Motor neuron (in vitro differentiated cells): Measurements from ENCODE around the gene SYNJ2. TPM values are rescaled to one million over a fixed set of nuclear protein-coding genes. Genes with fewer than 3 reads are reported as not detected.
"Not testable (repeated sequence)": the region's sequence is repeated elsewhere in the genome, so short reads cannot be mapped to it uniquely, and the experiment has no call there.

Source experiments
- ATAC-seq, 8 experiments: fragments of 200-7000 bp; cut with Tn5 transposase; replicated peaks in 6 of 8; 2 replicates each; pipeline ENCODE4 v1.8.0; 2021; ENCODE audit warnings: mild to moderate bottlenecking in 8 of 8, moderate library complexity in 8 of 8
- H3K27ac ChIP-seq, 2 donors: fragments of 250-450 bp; sonication (Bioruptor Pico); 2 replicates each; pipeline ENCODE4 v1.9.0; 2021; ENCODE audit warnings: antibody characterized with exemption in 2 of 2, mild to moderate bottlenecking in 2 of 2, moderate library complexity in 1 of 2
- H3K4me1 ChIP-seq, 2 donors: fragments of 250-450 bp; sonication (Bioruptor Pico); replicated peaks in 1 of 2; 2 replicates each; pipeline ENCODE4 v1.6.1; 2021; ENCODE audit warnings: antibody characterized with exemption in 2 of 2, mild to moderate bottlenecking in 2 of 2, moderate library complexity in 1 of 2
- H3K4me3 ChIP-seq, 5 donors: fragments of 250-450 bp; sonication (Bioruptor Pico); 2 replicates each; pipeline ENCODE4 v1.9.0; 2021; ENCODE audit warnings: antibody characterized with exemption in 5 of 5, mild to moderate bottlenecking in 5 of 5, moderate library complexity in 4 of 5
- WGBS, 10 experiments: fragments of 450-650 bp; shearing (Covaris generic); methylation state at CpG; one replicate each; pipeline ENCODE4 v1.0.0; 2022; 5-methylcytosine and 5-hydroxymethylcytosine counted together
- in situ Hi-C, 9 experiments: fragments of 400-800 bp; cut with MboI; loops; one replicate each; pipeline ENCODE4 v1.15.0; 2021; ENCODE audit warnings: low sequenced_read_pairs in 9 of 9, low pct_unique_long_range_greater_than_20kb in 2 of 9; ENCODE audit not compliant: unreplicated experiment in 9 of 9
- total RNA-seq, 8 experiments: library from RNA; unstranded; fragments of 300-600 nt; gene quantifications; 2 replicates each; pipeline versions ENCODE4 v1.2.3 to v1.2.4, GENCODE V29; 2022

Gene SYNJ2
- total RNA-seq, 8 experiments from 2014 or later = 0.60 to 35.5 (median 2.2) TPM

DNA sequence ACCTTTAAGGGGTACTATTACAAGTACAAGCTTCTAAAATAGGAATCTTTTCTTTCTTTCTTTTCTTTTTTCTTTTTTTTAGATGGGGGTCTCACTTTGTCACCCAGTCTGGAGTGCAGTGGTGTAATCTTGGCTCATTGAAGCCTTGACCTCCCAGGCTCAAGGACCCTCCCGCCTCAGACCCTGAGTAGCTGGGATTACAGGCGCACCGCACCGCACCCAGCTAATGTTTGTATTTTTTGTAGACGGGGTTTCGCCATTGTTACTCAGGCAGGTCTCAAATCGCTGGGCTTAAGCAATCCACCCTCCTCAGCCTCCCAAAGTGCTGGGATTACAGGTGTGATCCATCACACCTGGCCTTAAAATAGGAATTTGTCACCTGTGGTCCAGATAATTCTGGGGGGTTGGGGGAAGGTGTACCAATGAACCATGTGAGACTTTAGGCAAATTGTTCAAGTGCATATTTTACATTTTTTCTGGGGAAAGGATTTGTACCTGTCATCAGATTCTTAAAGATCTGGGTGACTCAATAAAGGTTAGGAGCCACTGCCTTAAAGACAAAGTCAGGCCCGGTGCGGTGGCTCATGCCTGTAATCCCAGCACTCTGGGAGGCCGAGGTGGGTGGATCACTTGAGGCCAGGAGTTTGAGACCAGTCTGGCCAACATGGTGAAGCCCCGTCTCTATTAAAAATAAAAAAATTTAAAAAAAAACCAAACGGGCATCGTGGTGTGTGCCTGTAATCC, 19.7 kb upstream of the SYNJ2 start:
- H3K4me1 ChIP-seq = no peaks in the 10 kb centered on the region
- peak in 1 of 8 experiments; percentile 45 for ATAC-seq
- 67 to 98% (median 90%) methylated on average over 2 to 11 of the region's 13 CpGs; no CpG with 5 or more reads in 1 of the 10 experiments for WGBS, 10 experiments
- H3K27ac ChIP-seq = no peak overlapping the region
- in situ Hi-C loops = no loop called here
- no peak overlapping the region for H3K4me3 ChIP-seq

DNA sequence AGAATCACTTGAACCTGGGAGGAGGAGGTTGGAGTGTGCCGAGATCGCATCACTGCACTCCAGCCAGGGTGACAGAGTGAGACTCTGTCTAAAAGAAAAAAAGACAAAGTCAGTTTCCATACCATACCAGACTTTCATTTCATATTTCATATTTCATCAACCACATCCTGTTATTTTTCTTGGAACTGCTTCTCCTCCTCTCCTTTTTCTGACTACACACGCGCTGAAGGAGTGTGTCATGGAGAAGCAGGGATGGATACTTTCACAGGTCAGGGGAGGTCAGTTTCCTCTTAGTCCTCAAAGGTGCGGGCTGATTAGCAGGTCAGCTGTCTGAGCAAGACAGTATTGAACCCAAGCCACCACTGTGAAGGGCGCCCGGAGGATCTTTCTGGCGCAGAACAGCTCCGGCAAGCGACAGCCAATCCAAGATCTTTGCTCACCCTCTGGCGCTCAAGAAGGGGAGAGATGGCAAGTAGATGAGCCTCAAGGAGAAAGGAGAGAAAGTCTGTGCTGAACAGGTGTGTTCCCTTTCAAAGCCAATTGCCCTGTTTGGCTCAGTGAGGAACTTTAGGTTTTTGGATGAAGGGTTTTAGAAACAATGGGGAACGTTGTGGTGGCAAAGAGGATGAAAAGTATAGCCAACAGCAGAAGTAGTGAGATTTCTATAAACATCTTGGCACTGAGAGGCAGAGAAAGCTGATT, 18.9 kb upstream of the SYNJ2 start:
- H3K27ac ChIP-seq = no peak overlapping the region
- no peak overlapping the region for H3K4me3 ChIP-seq
- in situ Hi-C loops = no loop called here
- no peak for ATAC-seq
- WGBS, 10 experiments = 38 to 100% (median 94%) methylated on average over 1 to 12 of the region's 12 CpGs; no CpG with 5 or more reads in 1 of the 10 experiments
- no peaks in the 10 kb centered on the region for H3K4me1 ChIP-seq

DNA sequence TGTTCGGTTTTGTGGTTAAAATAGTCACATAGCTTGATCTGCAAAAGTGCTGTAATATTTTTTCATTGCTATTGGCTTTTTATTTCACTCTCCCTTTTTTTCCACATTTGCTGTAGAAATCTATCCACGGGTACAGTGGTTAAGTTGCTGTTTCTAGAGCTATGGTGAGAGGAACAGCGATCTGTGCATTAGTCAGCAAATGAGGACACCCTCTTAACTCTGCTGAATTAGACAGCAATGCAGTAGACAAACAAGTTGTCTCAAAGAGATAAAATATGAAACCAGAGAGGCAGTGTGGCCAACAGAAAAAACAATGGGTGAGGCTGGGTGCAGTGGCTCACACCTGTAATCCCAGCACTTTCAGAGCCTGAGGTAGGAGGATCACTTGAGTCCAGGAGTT, 17.6 kb upstream of the SYNJ2 start:
- H3K4me1 ChIP-seq = no peaks in the 10 kb centered on the region
- ATAC-seq = no peak
- no peak overlapping the region for H3K4me3 ChIP-seq
- H3K27ac ChIP-seq = no peak overlapping the region
- WGBS, 10 experiments = 36 to 92% (median 77%) methylated on average over 1 to 3 of the region's 3 CpGs
- in situ Hi-C loops = no loop called here

DNA sequence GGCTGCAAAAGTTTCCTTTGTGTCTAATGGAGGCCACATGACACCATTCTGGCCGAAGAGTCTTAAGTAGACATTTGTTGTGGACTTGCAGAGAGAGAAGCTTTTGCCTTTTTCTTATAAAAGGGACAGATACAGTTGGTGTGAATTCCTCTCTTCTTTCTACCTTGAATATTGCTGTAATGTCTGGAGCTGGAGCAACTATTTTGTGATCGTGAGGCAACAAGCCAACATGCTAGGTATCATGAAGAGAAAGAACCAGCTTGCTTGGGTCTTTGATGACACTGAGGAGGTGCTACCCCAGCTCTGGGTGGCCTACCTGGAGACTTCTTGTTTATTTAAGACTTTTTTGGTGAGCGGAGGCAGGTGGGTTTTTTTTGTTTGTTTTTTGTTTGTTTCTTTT, 16.3 kb upstream of the SYNJ2 start:
- Histone ChIP-seq H3K4me1 (no peaks in the 10 kb centered on the region), H3K4me3 (no peak overlapping the region), H3K27ac (no peak overlapping the region)
- in situ Hi-C loops = no loop called here
- WGBS, 10 experiments = 75 to 100% (median 93%) methylated on average over 1 to 3 of the region's 3 CpGs; no CpG with 5 or more reads in 1 of the 10 experiments
- ATAC-seq = no peak

DNA sequence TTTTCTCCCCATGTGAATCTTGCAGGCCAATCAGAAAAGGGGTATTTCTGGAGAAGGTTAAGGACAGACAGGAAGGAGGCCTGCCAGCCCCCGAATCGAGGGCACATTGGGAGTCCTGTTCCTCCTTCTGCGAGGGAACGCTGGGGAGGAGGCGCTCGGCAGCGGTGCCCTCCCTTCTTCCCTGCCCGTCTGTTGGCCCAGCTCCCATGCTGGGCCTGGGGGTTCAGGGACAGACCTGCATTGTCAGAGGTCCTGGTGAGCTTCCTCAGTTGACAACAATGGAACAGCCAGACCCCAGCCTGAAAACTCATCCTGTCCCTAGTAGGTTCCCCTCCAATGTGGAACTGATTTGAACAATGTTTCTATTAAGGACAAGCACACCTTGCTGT, 15.1 kb upstream of the SYNJ2 start:
- no peak overlapping the region for H3K4me3 ChIP-seq
- H3K27ac ChIP-seq = no peak overlapping the region
- no peaks in the 10 kb centered on the region for H3K4me1 ChIP-seq
- no peak for ATAC-seq
- WGBS, 10 experiments = 73 to 100% (median 82%) methylated on average over 1 to 5 of the region's 8 CpGs; no CpG with 5 or more reads in 6 of the 10 experiments
- in situ Hi-C loops = no loop called here

DNA sequence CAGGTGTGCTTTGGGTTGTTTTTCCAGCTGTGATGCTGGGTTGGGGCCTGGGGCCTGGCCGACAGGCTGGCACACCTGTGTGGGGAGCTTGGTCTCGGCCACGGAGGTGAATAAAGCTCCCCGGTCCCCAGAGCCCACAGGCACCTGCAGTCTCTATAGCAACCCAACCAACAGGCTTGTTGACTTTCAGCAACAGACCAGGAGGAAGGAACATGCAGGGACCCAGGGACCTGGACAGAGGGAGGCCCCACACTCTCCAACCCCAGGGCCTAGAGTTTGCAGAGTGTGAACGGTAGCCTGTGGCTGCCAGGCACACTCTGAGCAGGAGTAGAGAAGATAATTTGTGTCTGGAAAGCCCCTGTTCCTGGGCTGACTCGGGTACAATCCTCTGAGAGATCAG, 14.6 kb upstream of the SYNJ2 start:
- Histone ChIP-seq H3K27ac (no peak overlapping the region), H3K4me3 (no peak overlapping the region), H3K4me1 (no peaks in the 10 kb centered on the region)
- in situ Hi-C loops = no loop called here
- 50 to 100% (median 86%) methylated on average over 1 to 4 of the region's 6 CpGs; no CpG with 5 or more reads in 5 of the 10 experiments for WGBS, 10 experiments
- peak in 1 of 8 experiments; percentile 22 for ATAC-seq

DNA sequence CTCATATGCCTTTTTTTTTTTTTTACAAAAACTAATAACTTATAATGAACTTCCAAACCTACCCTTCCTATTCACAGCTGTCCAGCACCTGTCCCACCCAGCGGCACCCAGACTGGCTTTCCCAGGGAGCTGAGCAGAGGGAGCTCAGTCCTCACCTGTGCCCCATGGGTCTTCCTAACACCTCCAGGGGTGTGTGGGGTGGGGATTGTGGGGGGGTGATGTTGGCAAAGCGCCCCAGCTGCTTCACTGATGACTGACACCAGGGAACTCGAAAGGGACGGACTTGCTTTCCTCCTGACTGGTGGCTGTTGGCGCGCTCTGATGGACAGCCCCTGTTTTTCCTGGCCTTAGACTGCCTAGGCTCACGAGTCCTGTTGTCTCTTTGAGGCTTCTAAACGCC, 14.2 kb upstream of the SYNJ2 start:
- 10 to 100% (median 58%) methylated on average over 1 to 5 of the region's 8 CpGs; no CpG with 5 or more reads in 3 of the 10 experiments for WGBS, 10 experiments
- Histone ChIP-seq H3K4me1 (no peaks in the 10 kb centered on the region), H3K27ac (no peak overlapping the region), H3K4me3 (no peak overlapping the region)
- in situ Hi-C loops = no loop called here
- ATAC-seq = no peak

DNA sequence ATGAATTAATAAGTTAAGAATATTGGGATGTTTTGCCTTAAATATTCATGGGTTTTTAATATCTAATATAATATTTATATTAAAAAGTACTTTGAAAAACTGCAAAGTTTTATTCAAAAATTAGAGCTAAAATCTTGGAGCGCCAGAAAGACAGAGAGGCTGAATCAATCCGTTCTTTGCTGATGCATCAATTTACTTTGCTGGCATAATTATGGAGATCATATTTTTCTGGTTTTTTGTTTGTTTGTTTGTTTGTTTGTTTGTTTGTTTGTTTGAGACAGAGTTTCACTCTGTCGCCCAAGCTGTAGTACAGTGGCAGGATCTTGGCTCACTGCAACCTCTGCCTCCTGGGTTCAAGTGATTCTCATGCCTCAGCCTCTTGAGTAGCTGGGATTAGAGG, 9.5 kb upstream of the SYNJ2 start:
- in situ Hi-C loops, H3K27ac ChIP-seq, H3K4me1 ChIP-seq, H3K4me3 ChIP-seq, ATAC-seq: not testable (repeated sequence)
- 55 to 100% (median 86%) methylated on average over 1 to 3 of the region's 3 CpGs; no CpG with 5 or more reads in 1 of the 10 experiments for WGBS, 10 experiments

DNA sequence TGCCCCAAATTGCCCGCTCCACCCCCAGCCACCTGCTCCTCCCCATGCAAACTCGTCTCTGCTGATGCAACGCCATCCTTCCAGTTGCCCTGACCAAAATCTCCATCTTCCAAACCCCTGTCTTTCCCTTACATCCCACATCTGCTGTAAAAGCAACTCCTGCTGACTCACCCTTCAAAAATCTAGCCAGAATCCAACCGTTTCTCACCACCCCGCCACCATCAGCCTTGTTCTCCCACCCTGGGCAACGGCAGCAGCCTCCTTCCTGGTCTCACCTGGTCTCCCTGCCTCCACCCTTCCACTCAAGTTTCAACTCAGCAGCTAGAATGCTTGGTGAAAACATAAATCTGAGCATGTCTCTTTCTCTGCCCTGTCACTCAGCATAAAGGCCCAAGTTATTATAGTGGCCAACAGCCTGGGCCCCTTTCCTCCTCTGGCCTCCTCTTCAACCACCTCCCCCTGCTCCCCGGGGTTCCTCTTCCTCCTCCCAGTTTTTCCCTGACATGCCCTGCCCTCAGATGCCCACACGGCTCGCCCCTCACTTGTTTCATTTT, 7.2 kb upstream of the SYNJ2 start:
- Histone ChIP-seq H3K4me1 (no peaks in the 10 kb centered on the region), H3K4me3 (no peak overlapping the region), H3K27ac (no peak overlapping the region)
- ATAC-seq = peak in 1 of 8 experiments; percentile 37
- in situ Hi-C loops = no loop called here
- 40 to 80% (median 73%) methylated on average over 1 to 6 of the region's 9 CpGs; no CpG with 5 or more reads in 3 of the 10 experiments for WGBS, 10 experiments

DNA sequence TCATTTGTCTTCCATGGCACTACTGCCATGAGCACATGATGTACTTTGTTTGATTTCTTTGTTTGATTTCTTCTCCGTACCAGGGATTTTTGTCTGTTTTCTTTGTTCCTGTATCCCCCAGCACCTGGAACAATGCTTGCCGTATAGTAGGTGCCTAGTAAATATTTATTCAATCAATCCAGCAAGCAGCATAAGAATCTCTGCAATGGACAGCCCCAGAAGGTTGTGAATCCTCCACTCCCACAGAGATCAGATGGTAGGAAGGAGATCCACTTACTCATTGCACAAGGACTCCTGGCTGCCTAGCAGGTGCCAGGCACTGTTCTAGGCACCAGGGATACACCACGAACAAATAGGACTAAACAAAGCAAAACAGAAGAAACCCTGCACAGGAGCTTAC, 6.7 kb upstream of the SYNJ2 start:
- in situ Hi-C loops = no loop called here
- Histone ChIP-seq H3K4me1 (no peaks in the 10 kb centered on the region), H3K4me3 (no peak overlapping the region), H3K27ac (no peak overlapping the region)
- peak in 1 of 8 experiments; percentile 49 for ATAC-seq
- 59 to 100% (median 80%) methylated on average over 1 to 2 of the region's 3 CpGs; no CpG with 5 or more reads in 2 of the 10 experiments for WGBS, 10 experiments

DNA sequence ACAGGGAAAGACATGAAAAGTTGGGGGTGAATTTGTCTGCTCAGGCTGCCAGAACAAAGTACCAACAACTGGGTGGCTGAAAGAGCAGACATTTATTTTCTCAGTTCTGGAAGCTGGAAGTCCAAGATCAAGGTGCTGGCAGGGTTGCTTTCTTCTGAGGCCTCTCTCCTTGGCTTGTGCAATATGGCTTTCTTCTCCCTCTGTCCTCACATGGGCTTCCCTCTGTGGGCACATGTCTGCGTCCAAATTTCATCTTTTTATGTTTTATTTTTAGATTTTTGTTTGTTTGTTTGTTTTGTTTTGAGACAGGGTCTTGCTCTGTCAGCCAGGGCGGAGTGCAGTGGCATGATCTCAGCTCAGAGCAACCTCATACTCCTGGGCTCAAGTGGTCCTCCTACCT, 6.2 kb upstream of the SYNJ2 start:
- Histone ChIP-seq H3K4me3 (no peak overlapping the region), H3K27ac (no peak overlapping the region), H3K4me1 (no peaks in the 10 kb centered on the region)
- ATAC-seq = no peak
- in situ Hi-C loops = no loop called here
- WGBS, 10 experiments = 82 to 100% (median 93%) methylated on average over 1 to 2 of the region's 2 CpGs; no CpG with 5 or more reads in 6 of the 10 experiments

DNA sequence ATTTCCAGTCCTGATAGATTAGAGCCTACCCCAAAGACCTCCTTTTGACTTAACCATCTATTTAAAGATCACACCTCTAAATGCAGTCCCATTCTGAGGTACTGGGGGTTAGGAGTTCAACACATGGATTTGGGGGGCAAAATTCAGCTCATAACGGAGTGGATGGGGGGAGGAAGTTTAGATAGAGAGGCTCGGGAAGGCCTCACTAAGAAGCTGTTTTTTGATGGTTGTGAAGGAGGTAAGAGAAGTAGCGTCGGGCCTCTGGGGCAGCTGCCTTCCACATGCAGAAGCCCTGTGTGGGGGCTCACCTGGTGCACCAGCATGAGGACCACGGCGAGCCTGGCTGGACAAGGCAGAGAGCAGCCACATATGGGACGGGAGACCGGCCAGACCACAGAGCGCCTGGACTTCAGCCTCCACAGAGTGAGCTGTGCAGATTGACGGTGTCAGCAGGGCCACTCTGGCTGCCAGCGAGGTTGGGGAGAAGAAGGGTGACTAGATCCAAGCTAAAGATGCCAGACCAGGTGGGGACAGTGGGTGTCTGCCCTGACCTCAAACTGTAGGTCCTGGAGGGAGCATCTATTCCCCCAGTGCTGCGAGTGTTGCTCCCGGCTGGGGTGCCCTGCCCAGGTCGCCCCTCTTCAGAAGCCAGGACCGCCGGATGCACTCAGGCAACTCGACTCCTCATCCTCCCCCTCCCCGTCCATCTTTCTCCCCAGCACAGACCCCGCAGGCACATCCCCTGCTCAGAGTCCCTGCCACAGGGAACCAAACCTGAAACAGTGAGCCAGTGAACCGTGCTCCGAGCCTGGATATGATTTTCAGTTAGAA, 5.1 kb upstream of the SYNJ2 start:
- in situ Hi-C loops = no loop called here
- Histone ChIP-seq H3K27ac (no peak overlapping the region), H3K4me1 (no peaks in the 10 kb centered on the region), H3K4me3 (no peak overlapping the region)
- 86 to 100% (median 87%) methylated on average over 1 to 15 of the region's 21 CpGs; no CpG with 5 or more reads in 7 of the 10 experiments for WGBS, 10 experiments
- no peak for ATAC-seq
